HEK293 (cell line): ENCODE results near the gene ITGB1BP1.

ENCODE experiments used
- CTCF ChIA-PET: fragments of 350-600 bp; formaldehyde crosslinking; extraction: SDS; loops from one replicate; lab custom pipeline; 2021; ENCODE audit warnings: antibody characterized with exemption; lab: Yijun Ruan, JAX
- POLR2A ChIA-PET: fragments of 300-600 bp; formaldehyde crosslinking; extraction: SDS; loops from one replicate; lab custom pipeline; 2020; ENCODE audit warnings: antibody characterized with exemption, inconsistent platforms; lab: Yijun Ruan, JAX
- H3K27ac ChIP-seq: fragments of 200-500 bp; sonication (Bioruptor generic); 2 replicates; pipeline ENCODE4 v1.5.1; 2014; ENCODE audit warnings: low read depth, low read length, control low read depth, inconsistent platforms; ENCODE audit errors: extremely low read depth
- H3K36me3 ChIP-seq, 2 experiments: fragments of 200-500 bp in 1 of 2; sonication (Bioruptor generic) in 1 of 2; 1 replicate in 1 of 2; 2 replicates in 1 of 2; pipeline ENCODE4 v1.5.1; 2014 to 2017; ENCODE audit warnings: inconsistent platforms in 2 of 2, low read length in 2 of 2; ENCODE audit not compliant: control insufficient read depth in 2 of 2, insufficient read depth in 1 of 2
- H3K4me1 ChIP-seq: fragments of 200-500 bp; sonication (Bioruptor generic); 2 replicates; pipeline ENCODE4 v1.5.1; 2014; ENCODE audit warnings: mild to moderate bottlenecking, low read length, inconsistent platforms; ENCODE audit not compliant: control insufficient read depth, insufficient read depth
- H3K4me3 ChIP-seq: 2 replicates; pipeline ENCODE4 v1.5.1; 2011; ENCODE audit warnings: low read depth, mild to moderate bottlenecking, control low read depth, low read length, moderate library complexity
- H3K9me3 ChIP-seq: fragments of 200-500 bp; sonication (Bioruptor generic); 2 replicates; pipeline ENCODE4 v1.5.1; 2014; ENCODE audit warnings: low read depth, low read length, inconsistent platforms; ENCODE audit not compliant: control insufficient read depth, insufficient read depth
- EGR2 ChIP-seq: fragments of 450-650 bp; formaldehyde crosslinking; IDR thresholded peaks from 2 replicates; pipeline ENCODE4 v1.5.1; 2016; ENCODE audit warnings: low read depth, missing biosample characterization, missing genetic modification characterization
- KLF1 ChIP-seq: fragments of 450-650 bp; formaldehyde crosslinking; IDR thresholded peaks from 2 replicates; pipeline ENCODE4 v1.5.1; 2016; ENCODE audit warnings: missing biosample characterization, missing genetic modification characterization
- OSR2 ChIP-seq: fragments of 450-650 bp; formaldehyde crosslinking; IDR thresholded peaks from 2 replicates; pipeline ENCODE4 v1.5.1; 2016; ENCODE audit warnings: missing biosample characterization, missing genetic modification characterization
- PRDM2 ChIP-seq: fragments of 450-650 bp; formaldehyde crosslinking; IDR thresholded peaks from 2 replicates; pipeline ENCODE4 v1.5.1; 2016; ENCODE audit warnings: missing biosample characterization, missing genetic modification characterization, borderline replicate concordance
- PRDM6 ChIP-seq: fragments of 450-650 bp; formaldehyde crosslinking; IDR thresholded peaks from 2 replicates; pipeline ENCODE4 v1.5.1; 2017; ENCODE audit warnings: missing biosample characterization, missing genetic modification characterization
- ZBTB1 ChIP-seq: fragments of 450-650 bp; formaldehyde crosslinking; IDR thresholded peaks from 2 replicates; pipeline ENCODE4 v1.5.1; 2016; ENCODE audit warnings: missing biosample characterization, missing genetic modification characterization
- ZNF146 ChIP-seq: fragments of 450-650 bp; formaldehyde crosslinking; IDR thresholded peaks from 2 replicates; pipeline ENCODE4 v1.5.1; 2016; ENCODE audit warnings: missing biosample characterization, missing genetic modification characterization
- ZNF366 ChIP-seq: fragments of 450-650 bp; formaldehyde crosslinking; conservative IDR thresholded peaks from 2 replicates; pipeline ENCODE4 v1.5.1; 2016; ENCODE audit warnings: missing biosample characterization, missing genetic modification characterization
- ZNF513 ChIP-seq: fragments of 450-650 bp; IDR thresholded peaks from 2 replicates; pipeline ENCODE4 v1.5.1; 2018; ENCODE audit warnings: missing biosample characterization, missing genetic modification characterization
- ZNF558 ChIP-seq: fragments of 450-650 bp; formaldehyde crosslinking; IDR thresholded peaks from 2 replicates; pipeline ENCODE4 v1.5.1; 2016; ENCODE audit warnings: missing biosample characterization, missing genetic modification characterization
- ZNF747 ChIP-seq: fragments of 450-650 bp; formaldehyde crosslinking; IDR thresholded peaks from 2 replicates; pipeline ENCODE4 v1.5.1; 2016; ENCODE audit warnings: missing biosample characterization, missing genetic modification characterization
- ZNF830 ChIP-seq: fragments of 450-650 bp; IDR thresholded peaks from 2 replicates; pipeline ENCODE4 v1.5.0; 2018; ENCODE audit warnings: missing biosample characterization, missing genetic modification characterization, low read depth, mild to moderate bottlenecking, moderate library complexity
- ZXDB ChIP-seq: fragments of 450-650 bp; formaldehyde crosslinking; IDR thresholded peaks from 2 replicates; pipeline ENCODE4 v1.5.1; 2016; ENCODE audit warnings: missing biosample characterization, missing genetic modification characterization
- TF ChIP-seq, protein P1 (sequence below): fragments of 450-650 bp; formaldehyde crosslinking; IDR thresholded peaks from 2 replicates; pipeline ENCODE4 v1.5.1; 2017; ENCODE audit warnings: missing biosample characterization, missing genetic modification characterization
- TF ChIP-seq, protein P2 (sequence below): fragments of 450-650 bp; formaldehyde crosslinking; IDR thresholded peaks from 2 replicates; pipeline ENCODE4 v1.5.1; 2017; ENCODE audit warnings: missing biosample characterization, missing genetic modification characterization
- TF ChIP-seq, protein P3 (sequence below): fragments of 450-650 bp; formaldehyde crosslinking; IDR thresholded peaks from 2 replicates; pipeline ENCODE4 v1.5.1; 2016; ENCODE audit warnings: missing biosample characterization, missing genetic modification characterization

The ITGB1BP1 gene

DNA sequence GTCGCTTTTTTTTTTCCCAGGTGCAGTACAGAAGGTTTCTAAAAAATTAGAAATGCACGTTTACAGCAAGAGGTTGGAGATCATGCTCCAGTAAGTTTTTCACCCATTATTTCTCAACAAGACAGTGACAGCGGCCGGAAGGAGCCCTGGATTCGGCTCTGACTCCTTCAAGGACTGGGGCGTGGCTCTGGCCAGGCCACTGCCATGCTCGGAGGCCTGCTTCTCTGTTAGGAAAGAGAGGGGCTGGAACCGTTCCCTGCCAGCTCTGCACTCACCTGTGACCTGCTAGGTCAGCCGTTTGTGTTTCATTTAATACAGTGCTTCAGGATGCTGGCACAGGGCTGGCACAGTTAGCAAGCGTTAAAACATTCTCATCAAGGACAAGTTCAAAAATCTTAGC lies 44.4 kb upstream of the ITGB1BP1 start:
- Histone ChIP-seq H3K36me3 (peaks cover 18 to 76% of the 10 kb centered on the region in 2 experiments), H3K27ac (no peak overlapping the region), H3K4me1 (no peaks in the 10 kb centered on the region), H3K4me3 (no peak overlapping the region), H3K9me3 (no peaks in the 10 kb centered on the region)
- TF ChIP-seq PRDM6 (tag by site-specific recombination) (no peak), ZNF513 (tag by site-specific recombination) (no peak), ZNF558 (tag by site-specific recombination) (no peak), PRDM2 (no peak), KLF1 (tag by site-specific recombination) (no peak), ZNF830 (tag by site-specific recombination) (no peak), ZBTB1 (no peak), ZXDB (tag by site-specific recombination) (no peak), ZNF366 (tag by site-specific recombination) (no peak), EGR2 (tag by site-specific recombination) (no peak), OSR2 (tag by site-specific recombination) (no peak), ZNF146 (tag by site-specific recombination) (no peak), ZNF747 (tag by site-specific recombination) (no peak)
- TF ChIP-seq, protein P1, sequence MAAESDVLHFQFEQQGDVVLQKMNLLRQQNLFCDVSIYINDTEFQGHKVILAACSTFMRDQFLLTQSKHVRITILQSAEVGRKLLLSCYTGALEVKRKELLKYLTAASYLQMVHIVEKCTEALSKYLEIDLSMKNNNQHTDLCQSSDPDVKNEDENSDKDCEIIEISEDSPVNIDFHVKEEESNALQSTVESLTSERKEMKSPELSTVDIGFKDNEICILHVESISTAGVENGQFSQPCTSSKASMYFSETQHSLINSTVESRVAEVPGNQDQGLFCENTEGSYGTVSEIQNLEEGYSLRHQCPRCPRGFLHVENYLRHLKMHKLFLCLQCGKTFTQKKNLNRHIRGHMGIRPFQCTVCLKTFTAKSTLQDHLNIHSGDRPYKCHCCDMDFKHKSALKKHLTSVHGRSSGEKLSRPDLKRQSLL (tag by site-specific recombination) = no peak
- TF ChIP-seq, protein P2, sequence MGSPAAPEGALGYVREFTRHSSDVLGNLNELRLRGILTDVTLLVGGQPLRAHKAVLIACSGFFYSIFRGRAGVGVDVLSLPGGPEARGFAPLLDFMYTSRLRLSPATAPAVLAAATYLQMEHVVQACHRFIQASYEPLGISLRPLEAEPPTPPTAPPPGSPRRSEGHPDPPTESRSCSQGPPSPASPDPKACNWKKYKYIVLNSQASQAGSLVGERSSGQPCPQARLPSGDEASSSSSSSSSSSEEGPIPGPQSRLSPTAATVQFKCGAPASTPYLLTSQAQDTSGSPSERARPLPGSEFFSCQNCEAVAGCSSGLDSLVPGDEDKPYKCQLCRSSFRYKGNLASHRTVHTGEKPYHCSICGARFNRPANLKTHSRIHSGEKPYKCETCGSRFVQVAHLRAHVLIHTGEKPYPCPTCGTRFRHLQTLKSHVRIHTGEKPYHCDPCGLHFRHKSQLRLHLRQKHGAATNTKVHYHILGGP (tag by site-specific recombination) = no peak
- TF ChIP-seq, protein P3, sequence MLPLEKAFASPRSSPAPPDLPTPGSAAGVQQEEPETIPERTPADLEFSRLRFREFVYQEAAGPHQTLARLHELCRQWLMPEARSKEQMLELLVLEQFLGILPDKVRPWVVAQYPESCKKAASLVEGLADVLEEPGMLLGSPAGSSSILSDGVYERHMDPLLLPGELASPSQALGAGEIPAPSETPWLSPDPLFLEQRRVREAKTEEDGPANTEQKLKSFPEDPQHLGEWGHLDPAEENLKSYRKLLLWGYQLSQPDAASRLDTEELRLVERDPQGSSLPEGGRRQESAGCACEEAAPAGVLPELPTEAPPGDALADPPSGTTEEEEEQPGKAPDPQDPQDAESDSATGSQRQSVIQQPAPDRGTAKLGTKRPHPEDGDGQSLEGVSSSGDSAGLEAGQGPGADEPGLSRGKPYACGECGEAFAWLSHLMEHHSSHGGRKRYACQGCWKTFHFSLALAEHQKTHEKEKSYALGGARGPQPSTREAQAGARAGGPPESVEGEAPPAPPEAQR = no peak
- CTCF ChIA-PET = no interaction called here
- POLR2A ChIA-PET = interaction anchor here (0.8 kb wide), 1 partner anchor 166 kb away, joined by 5 read pairs; no protein-coding TSS in a partner anchor
